ENCODE measurements around the gene OR10H1. TPM values are rescaled to one million over a fixed set of nuclear protein-coding genes. Genes with fewer than 3 reads are reported as not detected.

Gene OR10H1
- total and polyA plus RNA-seq, 9 of the 15 experiments (the other 6 are each of a cell fraction or from before 2014, with no cell fraction given) = not detected

GRCh38 chr19:15836330-15837220, 21.1 kb upstream of the OR10H1 start (continued):
- no peak for TF ChIP-seq ZC3H8 (IDR thresholded peaks at IDR 0.05)
- TF ChIP-seq ZNF239 (CRISPR knock-in tag; IDR thresholded peaks at IDR 0.05) = no peak
- TF ChIP-seq, protein P1, sequence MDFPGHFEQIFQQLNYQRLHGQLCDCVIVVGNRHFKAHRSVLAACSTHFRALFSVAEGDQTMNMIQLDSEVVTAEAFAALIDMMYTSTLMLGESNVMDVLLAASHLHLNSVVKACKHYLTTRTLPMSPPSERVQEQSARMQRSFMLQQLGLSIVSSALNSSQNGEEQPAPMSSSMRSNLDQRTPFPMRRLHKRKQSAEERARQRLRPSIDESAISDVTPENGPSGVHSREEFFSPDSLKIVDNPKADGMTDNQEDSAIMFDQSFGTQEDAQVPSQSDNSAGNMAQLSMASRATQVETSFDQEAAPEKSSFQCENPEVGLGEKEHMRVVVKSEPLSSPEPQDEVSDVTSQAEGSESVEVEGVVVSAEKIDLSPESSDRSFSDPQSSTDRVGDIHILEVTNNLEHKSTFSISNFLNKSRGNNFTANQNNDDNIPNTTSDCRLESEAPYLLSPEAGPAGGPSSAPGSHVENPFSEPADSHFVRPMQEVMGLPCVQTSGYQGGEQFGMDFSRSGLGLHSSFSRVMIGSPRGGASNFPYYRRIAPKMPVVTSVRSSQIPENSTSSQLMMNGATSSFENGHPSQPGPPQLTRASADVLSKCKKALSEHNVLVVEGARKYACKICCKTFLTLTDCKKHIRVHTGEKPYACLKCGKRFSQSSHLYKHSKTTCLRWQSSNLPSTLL (IDR thresholded peaks at IDR 0.05) = no peak
- TF ChIP-seq, protein P2, sequence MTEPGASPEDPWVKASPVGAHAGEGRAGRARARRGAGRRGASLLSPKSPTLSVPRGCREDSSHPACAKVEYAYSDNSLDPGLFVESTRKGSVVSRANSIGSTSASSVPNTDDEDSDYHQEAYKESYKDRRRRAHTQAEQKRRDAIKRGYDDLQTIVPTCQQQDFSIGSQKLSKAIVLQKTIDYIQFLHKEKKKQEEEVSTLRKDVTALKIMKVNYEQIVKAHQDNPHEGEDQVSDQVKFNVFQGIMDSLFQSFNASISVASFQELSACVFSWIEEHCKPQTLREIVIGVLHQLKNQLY (CRISPR knock-in tag; conservative IDR thresholded peaks at IDR 0.05) = no peak
- TF ChIP-seq ZSCAN32 (CRISPR knock-in tag; IDR thresholded peaks at IDR 0.05) = peak; percentile 64
- TF ChIP-seq CREM (IDR thresholded peaks at IDR 0.05; ENCODE audit: low read depth) = peak; percentile 59
- no peak for TF ChIP-seq NCOA6 (IDR thresholded peaks at IDR 0.05)
- peak; percentile 30; the same call in 1 of the 2 replicates for TF ChIP-seq KLF1 (tag; IDR thresholded peaks at IDR 0.05)
- TF ChIP-seq MITF (IDR thresholded peaks at IDR 0.05) = no peak
- no peak for TF ChIP-seq HMGXB4 (CRISPR knock-in tag; IDR thresholded peaks at IDR 0.05)
- TF ChIP-seq ZFPM2 (CRISPR knock-in tag; IDR thresholded peaks at IDR 0.05) = no peak; the same call in 1 of the 2 replicates
- TF ChIP-seq SNRNP70 (optimal IDR thresholded peaks at IDR 0.05; ENCODE audit: low read depth, low read length) = no peak
- TF ChIP-seq ELF2 (CRISPR knock-in tag; IDR thresholded peaks at IDR 0.05) = peak; percentile 91
- TF ChIP-seq, protein P3, sequence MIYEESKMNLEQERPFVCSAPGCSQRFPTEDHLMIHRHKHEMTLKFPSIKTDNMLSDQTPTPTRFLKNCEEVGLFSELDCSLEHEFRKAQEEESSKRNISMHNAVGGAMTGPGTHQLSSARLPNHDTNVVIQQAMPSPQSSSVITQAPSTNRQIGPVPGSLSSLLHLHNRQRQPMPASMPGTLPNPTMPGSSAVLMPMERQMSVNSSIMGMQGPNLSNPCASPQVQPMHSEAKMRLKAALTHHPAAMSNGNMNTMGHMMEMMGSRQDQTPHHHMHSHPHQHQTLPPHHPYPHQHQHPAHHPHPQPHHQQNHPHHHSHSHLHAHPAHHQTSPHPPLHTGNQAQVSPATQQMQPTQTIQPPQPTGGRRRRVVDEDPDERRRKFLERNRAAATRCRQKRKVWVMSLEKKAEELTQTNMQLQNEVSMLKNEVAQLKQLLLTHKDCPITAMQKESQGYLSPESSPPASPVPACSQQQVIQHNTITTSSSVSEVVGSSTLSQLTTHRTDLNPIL (CRISPR knock-in tag; IDR thresholded peaks at IDR 0.05) = no peak
- TF ChIP-seq SREBF2 (CRISPR knock-in tag; IDR thresholded peaks at IDR 0.05) = 0 out of 2 replicates have a peak, but pooled peaks have one; percentile 36
- TF ChIP-seq SMC3 (conservative IDR thresholded peaks at IDR 0.05; ENCODE audit: insufficient read depth, low read depth, low read length) = no peak
- no peak; the same call in 1 of the 2 replicates for TF ChIP-seq DPF2 (IDR thresholded peaks at IDR 0.05)
- peak; percentile 71 for TF ChIP-seq HCFC1 (IDR thresholded peaks at IDR 0.05; ENCODE audit: low read depth, low read length)
- no peak for TF ChIP-seq ZNF174 (CRISPR knock-in tag; IDR thresholded peaks at IDR 0.05)
- TF ChIP-seq ZNF583 (CRISPR knock-in tag; IDR thresholded peaks at IDR 0.05) = peak; percentile 82; the same call in 1 of the 2 replicates
